ENCODE measurements around the gene LMAN2.

Gene LMAN2

GRCh38 chr5:177339107-177339638 is 12.3 kb downstream of the LMAN2 start:
- no peak for TF ChIP-seq CTCF (IDR thresholded peaks at IDR 0.05; ENCODE audit: low read length)
- no peak for TF ChIP-seq EZH2 (IDR thresholded peaks at IDR 0.05; ENCODE audit: borderline replicate concordance, low read length)
- Histone ChIP-seq H3K36me3 (ENCODE audit: insufficient read depth, low read length) (peaks cover 88% of the 10 kb centered on the region), H3F3A (ENCODE audit: insufficient read depth, low read length) (no peaks in the 10 kb centered on the region), H3K9ac (ENCODE audit: low read length) (no peak overlapping the region), H3K79me2 (ENCODE audit: insufficient read depth, low read length) (peaks cover 20% of the 10 kb centered on the region), H3K4me1 (ENCODE audit: insufficient read depth, low read length, severe bottlenecking) (no peaks in the 10 kb centered on the region), H2AFZ (ENCODE audit: low read length) (no peak overlapping the region), H3K27me3 (ENCODE audit: insufficient read depth, low read length) (no peaks in the 10 kb centered on the region), H3K4me2 (ENCODE audit: low read length) (no peak overlapping the region), H4K20me1 (ENCODE audit: insufficient read depth, low read length) (no peaks in the 10 kb centered on the region), H3K27ac (ENCODE audit: low read depth, low read length, poor library complexity, severe bottlenecking) (no peak overlapping the region), H3K4me3 (ENCODE audit: low read depth, low read length, poor library complexity, severe bottlenecking) (no peak overlapping the region), H3K9me3 (ENCODE audit: low read length) (peaks cover 10% of the 10 kb centered on the region; the same call in 1 of the 2 replicates), H3K9me2 (ENCODE audit: low read depth, low read length) (no peaks in the 10 kb centered on the region)

GRCh38 chr5:177338251-177339106 is 13.0 kb downstream of the LMAN2 start:
- Histone ChIP-seq H3K4me3 (ENCODE audit: low read depth, low read length, poor library complexity, severe bottlenecking) (no peak overlapping the region), H3K9me3 (ENCODE audit: low read length) (peaks cover 8% of the 10 kb centered on the region; the same call in 1 of the 2 replicates), H3K9me2 (ENCODE audit: low read depth, low read length) (no peaks in the 10 kb centered on the region), H3K4me2 (ENCODE audit: low read length) (no peak overlapping the region), H3K4me1 (ENCODE audit: insufficient read depth, low read length, severe bottlenecking) (no peaks in the 10 kb centered on the region), H3K79me2 (ENCODE audit: insufficient read depth, low read length) (peaks cover 16% of the 10 kb centered on the region), H2AFZ (ENCODE audit: low read length) (no peak overlapping the region), H3K27me3 (ENCODE audit: insufficient read depth, low read length) (no peaks in the 10 kb centered on the region), H3K27ac (ENCODE audit: low read depth, low read length, poor library complexity, severe bottlenecking) (no peak overlapping the region), H3K9ac (ENCODE audit: low read length) (no peak overlapping the region), H3K36me3 (ENCODE audit: insufficient read depth, low read length) (peaks cover 90% of the 10 kb centered on the region), H3F3A (ENCODE audit: insufficient read depth, low read length) (no peaks in the 10 kb centered on the region), H4K20me1 (ENCODE audit: insufficient read depth, low read length) (no peaks in the 10 kb centered on the region)
- TF ChIP-seq CTCF (IDR thresholded peaks at IDR 0.05; ENCODE audit: low read length) = no peak
- no peak for TF ChIP-seq EZH2 (IDR thresholded peaks at IDR 0.05; ENCODE audit: borderline replicate concordance, low read length)

- Histone ChIP-seq H3K9me3 (ENCODE audit: low read length) (peaks cover 6% of the 10 kb centered on the region; the same call in 1 of the 2 replicates), H3K4me2 (ENCODE audit: low read length) (no peak overlapping the region), H3K36me3 (ENCODE audit: insufficient read depth, low read length) (peaks cover 93% of the 10 kb centered on the region), H3K27me3 (ENCODE audit: insufficient read depth, low read length) (no peaks in the 10 kb centered on the region), H3F3A (ENCODE audit: insufficient read depth, low read length) (no peaks in the 10 kb centered on the region), H3K4me1 (ENCODE audit: insufficient read depth, low read length, severe bottlenecking) (no peaks in the 10 kb centered on the region), H3K79me2 (ENCODE audit: insufficient read depth, low read length) (peaks cover 14% of the 10 kb centered on the region), H3K9ac (ENCODE audit: low read length) (no peak overlapping the region), H3K4me3 (ENCODE audit: low read depth, low read length, poor library complexity, severe bottlenecking) (no peak overlapping the region), H3K27ac (ENCODE audit: low read depth, low read length, poor library complexity, severe bottlenecking) (no peak overlapping the region), H4K20me1 (ENCODE audit: insufficient read depth, low read length) (no peaks in the 10 kb centered on the region), H3K9me2 (ENCODE audit: low read depth, low read length) (no peaks in the 10 kb centered on the region), H2AFZ (ENCODE audit: low read length) (no peak overlapping the region)
- TF ChIP-seq EZH2 (IDR thresholded peaks at IDR 0.05; ENCODE audit: borderline replicate concordance, low read length) = no peak
- TF ChIP-seq CTCF (IDR thresholded peaks at IDR 0.05; ENCODE audit: low read length) = no peak
Observed at GRCh38 chr5:177336603-177337494, 14.6 kb downstream of the LMAN2 start.
